ENCODE results near the gene OR13F1. TPM values are rescaled to one million over a fixed set of nuclear protein-coding genes. Genes with fewer than 3 reads are reported as not detected.

The OR13F1 gene
- total RNA-seq, 1 donor from 2014 or later: not detected

- Mint-ChIP-seq H3K4me3 (no peak within 1 kb of the TSS), H3K27me3 (ENCODE audit: low read depth) (no peaks in the 10 kb centered on the region), H3K27ac (ENCODE audit: unreplicated experiment) (no peak within 1 kb of the TSS), H3K4me1 (no peaks in the 10 kb centered on the region), H3K9me3 (peaks cover 7% of the 10 kb centered on the region), H3K36me3 (ENCODE audit: low read depth) (no peaks in the 10 kb centered on the region)
- TF ChIP-seq, protein P1, sequence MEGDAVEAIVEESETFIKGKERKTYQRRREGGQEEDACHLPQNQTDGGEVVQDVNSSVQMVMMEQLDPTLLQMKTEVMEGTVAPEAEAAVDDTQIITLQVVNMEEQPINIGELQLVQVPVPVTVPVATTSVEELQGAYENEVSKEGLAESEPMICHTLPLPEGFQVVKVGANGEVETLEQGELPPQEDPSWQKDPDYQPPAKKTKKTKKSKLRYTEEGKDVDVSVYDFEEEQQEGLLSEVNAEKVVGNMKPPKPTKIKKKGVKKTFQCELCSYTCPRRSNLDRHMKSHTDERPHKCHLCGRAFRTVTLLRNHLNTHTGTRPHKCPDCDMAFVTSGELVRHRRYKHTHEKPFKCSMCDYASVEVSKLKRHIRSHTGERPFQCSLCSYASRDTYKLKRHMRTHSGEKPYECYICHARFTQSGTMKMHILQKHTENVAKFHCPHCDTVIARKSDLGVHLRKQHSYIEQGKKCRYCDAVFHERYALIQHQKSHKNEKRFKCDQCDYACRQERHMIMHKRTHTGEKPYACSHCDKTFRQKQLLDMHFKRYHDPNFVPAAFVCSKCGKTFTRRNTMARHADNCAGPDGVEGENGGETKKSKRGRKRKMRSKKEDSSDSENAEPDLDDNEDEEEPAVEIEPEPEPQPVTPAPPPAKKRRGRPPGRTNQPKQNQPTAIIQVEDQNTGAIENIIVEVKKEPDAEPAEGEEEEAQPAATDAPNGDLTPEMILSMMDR (conservative IDR thresholded peaks at IDR 0.05): no peak
- no peak for DNase-seq (ENCODE audit: low read depth, low spot score)
These were observed 23.0 kb downstream of the OR13F1 start, which contains the start of gene OR13C4 for GRCh38 chr9:104527109-104527508. Gene OR13C4, minus strand, starts transcription at chr9:104527209. Its CDS starts 0 bp downstream, at chr9:104527209.

- Mint-ChIP-seq H3K27me3 (ENCODE audit: low read depth) (no peaks in the 10 kb centered on the region), H3K36me3 (ENCODE audit: low read depth) (no peaks in the 10 kb centered on the region), H3K4me3 (no peak within 1 kb of the TSS), H3K9me3 (no peaks in the 10 kb centered on the region), H3K27ac (ENCODE audit: unreplicated experiment) (no peak within 1 kb of the TSS), H3K4me1 (no peaks in the 10 kb centered on the region)
- TF ChIP-seq, protein P1 (conservative IDR thresholded peaks at IDR 0.05): no peak
- no peak for DNase-seq (ENCODE audit: low read depth, low spot score)
These were observed 32.7 kb downstream of the OR13F1 start, which contains the start of gene OR13C3 for GRCh38 chr9:104536756-104537155. Gene OR13C3, minus strand, starts transcription at chr9:104536856. Its CDS starts 133 bp downstream, at chr9:104536723.

- TF ChIP-seq, protein P1 (conservative IDR thresholded peaks at IDR 0.05): no peak
- Mint-ChIP-seq H3K4me3 (no peak overlapping the region), H3K9me3 (no peaks in the 10 kb centered on the region), H3K4me1 (no peaks in the 10 kb centered on the region), H3K27me3 (ENCODE audit: low read depth) (no peaks in the 10 kb centered on the region), H3K36me3 (ENCODE audit: low read depth) (no peaks in the 10 kb centered on the region), H3K27ac (ENCODE audit: unreplicated experiment) (no peak overlapping the region)
- DNase-seq (ENCODE audit: low read depth, low spot score): no peak
These were observed 35.2 kb downstream of the OR13F1 start for GRCh38 chr9:104539275-104539674.

DNA sequence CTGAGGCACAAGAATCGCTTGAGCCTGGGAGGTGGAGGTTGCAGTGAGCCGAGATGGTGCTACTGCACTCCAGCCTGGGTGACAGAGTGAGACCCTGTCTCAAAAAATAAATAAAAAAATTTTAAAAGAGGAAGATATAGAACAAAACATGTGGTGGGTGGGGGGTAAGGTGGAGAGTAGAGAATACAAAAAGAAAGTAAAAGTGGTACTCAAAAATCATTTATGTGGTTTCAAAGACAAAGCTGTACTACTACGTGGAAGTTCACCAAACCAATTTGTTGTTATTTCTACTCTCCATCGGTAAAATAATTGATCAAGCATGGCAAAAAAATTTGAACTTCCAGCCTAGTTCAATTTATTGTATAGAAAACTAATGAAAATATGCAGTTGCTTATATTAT is 40.6 kb downstream of the OR13F1 start:
- Mint-ChIP-seq H3K4me3 (no peak overlapping the region), H3K27ac (ENCODE audit: unreplicated experiment) (no peak overlapping the region), H3K27me3 (ENCODE audit: low read depth) (peaks cover 4% of the 10 kb centered on the region), H3K36me3 (ENCODE audit: low read depth) (no peaks in the 10 kb centered on the region), H3K4me1 (no peaks in the 10 kb centered on the region), H3K9me3 (no peaks in the 10 kb centered on the region)
- DNase-seq (ENCODE audit: low read depth, low spot score): no peak
- TF ChIP-seq, protein P1 (conservative IDR thresholded peaks at IDR 0.05): no peak

- no peak for DNase-seq (ENCODE audit: low read depth, low spot score)
- Mint-ChIP-seq H3K27ac (ENCODE audit: unreplicated experiment) (no peak overlapping the region), H3K27me3 (ENCODE audit: low read depth) (no peaks in the 10 kb centered on the region)
These were observed 49.2 kb downstream of the OR13F1 start for GRCh38 chr9:104553261-104553660.

More at GRCh38 chr9:104553261-104553660, 49.2 kb downstream of the OR13F1 start:
- Mint-ChIP-seq H3K4me1 (no peaks in the 10 kb centered on the region), H3K4me3 (no peak overlapping the region), H3K36me3 (ENCODE audit: low read depth) (peaks cover 5% of the 10 kb centered on the region), H3K9me3 (peaks cover 6% of the 10 kb centered on the region)
- TF ChIP-seq, protein P1 (conservative IDR thresholded peaks at IDR 0.05): no peak

Other genes starting within 250 kb of the OR13F1 start
- gene OR13C4, start 22.9 kb downstream of the OR13F1 start, total RNA-seq: not detected in 2 replicates
- not detected in 2 replicates for gene OR13C3, start 32.6 kb downstream of the OR13F1 start, total RNA-seq
- gene OR13C8, start 64.9 kb downstream of the OR13F1 start, total RNA-seq: not detected in 2 replicates
- gene OR13C5, start 95.2 kb downstream of the OR13F1 start, total RNA-seq: not detected in 2 replicates
- gene OR13C2, start 101.4 kb downstream of the OR13F1 start, total RNA-seq: not detected in 2 replicates
- gene OR13C9, start 113.9 kb downstream of the OR13F1 start, total RNA-seq: not detected in 2 replicates
- not detected in 2 replicates for gene OR13D1, start 190.3 kb downstream of the OR13F1 start, total RNA-seq
- gene NIPSNAP3A, start 243.4 kb downstream of the OR13F1 start, total RNA-seq: 14.6 and 14.9 TPM in 2 replicates

All from neural crest cell (in vitro differentiated cells).